D721Med (cell line): ENCODE results near the gene ZNRF3.

Source experiments
- DNase-seq: peaks from one replicate; pipeline ENCODE4 v3.0.0; 2011; ENCODE audit warnings: low spot score; ENCODE audit not compliant: insufficient read length
- FAIRE-seq: peaks from 2 replicates; lab custom pipeline; 2011; peaks lifted over from hg19 to GRCh38; lab: Jason Lieb, UNC
- TF ChIP-seq, protein P1 (sequence below): IDR thresholded peaks from 2 replicates; pipeline ENCODE4 v1.5.1; 2012; ENCODE audit warnings: mild to moderate bottlenecking, control low read depth; ENCODE audit not compliant: insufficient read depth; ENCODE audit errors: missing control alignments

Gene ZNRF3

DNA sequence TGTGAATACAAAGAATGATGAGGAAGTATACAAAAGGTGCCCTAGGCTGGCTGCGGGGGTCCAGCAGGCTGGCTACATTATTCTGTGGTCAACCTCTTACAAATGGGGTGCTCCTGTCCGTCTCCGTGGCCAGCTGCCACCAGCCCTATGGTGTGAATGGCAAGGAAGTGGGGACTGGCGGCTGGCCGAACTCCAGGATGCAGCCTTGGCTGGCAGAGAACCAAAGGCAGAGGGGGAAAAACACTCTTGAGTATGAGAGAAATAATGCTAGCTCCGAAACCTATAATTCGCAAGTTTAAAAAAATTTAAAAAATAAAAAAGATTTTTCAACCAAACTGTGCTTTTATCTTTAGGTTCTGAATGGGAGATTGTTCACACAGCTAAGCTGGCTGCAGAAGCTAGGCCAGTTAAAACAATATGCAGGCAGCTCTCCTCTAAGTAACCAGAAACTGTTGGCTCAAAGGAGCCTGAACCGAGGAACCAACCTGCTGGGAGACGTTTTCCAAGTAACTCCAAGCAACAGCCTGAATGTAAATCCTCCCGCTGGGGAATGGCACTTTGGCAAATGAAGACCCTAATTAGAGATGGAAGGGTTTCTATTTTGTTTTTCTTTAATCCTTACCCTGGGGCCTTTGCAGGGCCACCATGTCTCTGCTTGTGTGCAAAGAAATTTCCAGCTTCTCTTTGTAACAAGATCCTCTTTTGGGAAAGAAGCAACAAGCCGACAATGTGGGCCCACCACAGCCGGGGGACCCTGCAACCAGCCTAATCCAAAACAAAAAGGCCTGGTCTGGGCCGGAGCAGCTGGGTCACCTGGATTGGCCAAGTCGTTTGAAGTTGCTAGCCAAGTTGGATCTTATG is 128.1 kb downstream of the ZNRF3 start:
- TF ChIP-seq, protein P1, sequence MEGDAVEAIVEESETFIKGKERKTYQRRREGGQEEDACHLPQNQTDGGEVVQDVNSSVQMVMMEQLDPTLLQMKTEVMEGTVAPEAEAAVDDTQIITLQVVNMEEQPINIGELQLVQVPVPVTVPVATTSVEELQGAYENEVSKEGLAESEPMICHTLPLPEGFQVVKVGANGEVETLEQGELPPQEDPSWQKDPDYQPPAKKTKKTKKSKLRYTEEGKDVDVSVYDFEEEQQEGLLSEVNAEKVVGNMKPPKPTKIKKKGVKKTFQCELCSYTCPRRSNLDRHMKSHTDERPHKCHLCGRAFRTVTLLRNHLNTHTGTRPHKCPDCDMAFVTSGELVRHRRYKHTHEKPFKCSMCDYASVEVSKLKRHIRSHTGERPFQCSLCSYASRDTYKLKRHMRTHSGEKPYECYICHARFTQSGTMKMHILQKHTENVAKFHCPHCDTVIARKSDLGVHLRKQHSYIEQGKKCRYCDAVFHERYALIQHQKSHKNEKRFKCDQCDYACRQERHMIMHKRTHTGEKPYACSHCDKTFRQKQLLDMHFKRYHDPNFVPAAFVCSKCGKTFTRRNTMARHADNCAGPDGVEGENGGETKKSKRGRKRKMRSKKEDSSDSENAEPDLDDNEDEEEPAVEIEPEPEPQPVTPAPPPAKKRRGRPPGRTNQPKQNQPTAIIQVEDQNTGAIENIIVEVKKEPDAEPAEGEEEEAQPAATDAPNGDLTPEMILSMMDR: no peak
- no peak for DNase-seq
- no peak for FAIRE-seq

DNA sequence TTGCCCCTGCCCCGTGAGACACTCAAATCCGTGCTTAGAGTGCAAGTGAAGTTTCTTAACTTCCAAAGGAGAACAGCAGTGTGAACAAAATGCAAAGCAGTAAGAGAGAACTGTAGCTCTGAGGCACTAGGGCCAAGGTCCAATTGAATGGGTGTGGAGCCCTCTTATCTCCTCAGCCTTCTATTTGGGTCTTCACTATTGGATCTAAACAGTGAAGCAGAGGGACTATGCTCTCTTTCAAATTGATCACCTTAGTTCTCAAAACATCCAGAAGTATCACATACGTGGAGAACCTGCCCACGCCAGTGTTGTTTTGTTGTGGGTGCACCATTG is 128.7 kb downstream of the ZNRF3 start:
- FAIRE-seq: no peak
- DNase-seq: no peak
- TF ChIP-seq, protein P1: no peak

DNA sequence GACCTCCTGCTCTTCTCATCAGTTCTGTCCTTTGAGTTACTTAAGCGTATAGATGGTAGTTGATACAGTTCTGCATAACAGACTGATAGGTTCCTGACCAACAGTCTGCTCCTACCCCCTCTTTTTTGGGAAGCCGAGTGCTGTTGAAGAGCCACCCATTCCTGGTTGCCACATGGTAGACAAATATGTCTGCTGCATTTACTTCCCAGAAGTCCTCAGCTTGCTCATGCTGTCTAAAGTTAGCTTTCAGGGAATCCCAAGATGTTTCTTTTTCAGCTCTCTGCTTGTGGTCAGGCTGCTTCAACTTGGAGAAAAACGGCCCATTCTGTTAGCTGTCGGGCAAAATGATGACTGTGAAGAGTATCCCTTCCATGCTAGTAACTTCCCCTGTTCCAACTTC is 129.6 kb downstream of the ZNRF3 start:
- FAIRE-seq: no peak
- TF ChIP-seq, protein P1: no peak
- no peak for DNase-seq

DNA sequence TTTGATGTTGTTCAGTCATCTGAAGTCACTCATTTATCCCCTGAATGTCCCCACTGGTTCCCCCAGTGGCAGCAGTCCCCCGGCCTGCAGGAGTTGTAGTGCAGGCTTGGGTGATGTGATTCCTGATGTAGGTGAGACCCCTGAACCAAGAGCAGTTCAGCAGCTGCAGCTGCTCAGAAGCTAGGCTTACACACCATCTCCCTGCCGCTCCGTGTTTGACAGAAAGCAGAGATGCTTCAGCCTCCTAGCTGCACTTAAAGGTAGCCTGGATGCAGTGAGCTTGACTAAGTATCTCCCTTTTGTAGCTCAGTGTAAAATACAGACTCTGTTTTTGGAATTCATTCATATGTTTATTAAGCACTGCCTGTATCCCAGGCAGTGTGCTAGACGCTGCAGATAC is 130.9 kb downstream of the ZNRF3 start:
- TF ChIP-seq, protein P1: no peak
- DNase-seq (no peak), FAIRE-seq (no peak)

DNA sequence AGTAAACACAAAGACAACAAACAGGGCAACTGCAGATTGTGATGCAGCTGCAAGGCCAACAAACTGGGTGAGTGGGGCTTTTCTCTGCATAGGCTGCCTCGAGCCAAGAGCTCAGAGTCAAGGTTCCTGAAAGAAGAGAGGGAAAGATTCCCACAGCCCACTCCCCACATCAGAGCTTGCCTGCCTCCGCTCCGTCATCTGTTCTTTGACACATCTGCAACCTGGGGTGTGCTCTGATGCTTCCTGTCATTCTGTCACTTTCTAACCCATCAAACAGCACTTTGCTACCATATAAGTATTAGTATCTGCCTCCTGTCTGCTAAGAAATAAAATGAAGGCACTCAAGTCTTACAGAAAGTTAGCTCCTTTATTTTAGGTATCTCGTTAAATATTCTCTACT is 131.4 kb downstream of the ZNRF3 start:
- FAIRE-seq: no peak
- DNase-seq: no peak
- TF ChIP-seq, protein P1: no peak

DNA sequence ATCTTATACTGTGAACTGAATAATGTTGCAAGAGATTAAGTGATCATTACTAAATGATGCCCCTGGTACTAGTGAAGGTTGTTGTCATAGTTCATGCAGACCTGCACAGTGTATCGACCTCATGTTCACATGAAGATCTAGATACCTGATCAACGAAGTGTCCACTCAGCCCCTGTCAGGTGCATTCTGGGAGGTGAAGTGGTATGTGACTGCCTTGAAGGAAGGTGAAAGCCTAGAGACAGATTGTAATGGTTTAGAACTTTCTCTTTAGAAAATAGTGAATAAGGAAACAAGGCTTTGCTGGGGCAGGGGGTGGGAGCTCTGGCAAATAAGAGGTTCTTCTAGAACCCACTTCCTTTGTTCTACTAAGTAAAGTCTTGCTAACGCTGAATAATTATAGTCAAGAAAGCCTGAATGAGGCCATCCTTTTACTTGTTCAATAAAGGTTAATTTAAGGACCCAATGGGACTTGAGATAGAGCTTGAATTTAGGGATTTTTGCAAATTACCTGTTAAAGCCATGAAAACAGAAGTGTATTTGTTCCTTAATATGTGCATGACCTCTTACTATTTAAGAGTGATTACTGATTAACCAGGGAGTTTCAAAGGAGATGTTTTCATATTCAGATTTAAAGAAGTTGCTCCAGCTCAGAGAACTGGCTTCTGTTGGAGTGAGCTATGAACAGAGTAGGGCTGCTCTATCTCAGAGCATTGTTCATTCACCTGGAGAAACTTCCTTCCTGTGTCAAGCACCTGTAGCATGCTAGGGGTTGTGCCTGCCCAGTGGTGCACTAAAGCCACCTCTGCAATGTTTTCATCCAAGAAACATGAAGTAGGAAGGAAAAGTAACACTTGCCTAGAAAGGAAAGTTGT is 132.9 kb downstream of the ZNRF3 start:
- TF ChIP-seq, protein P1: no peak
- no peak for DNase-seq
- no peak for FAIRE-seq
